Osteocyte (in vitro differentiated cells): ENCODE measurements around the gene KRT7. TPM values are rescaled to one million over a fixed set of nuclear protein-coding genes. Genes with fewer than 3 reads are reported as not detected.

Experiments
- DNase-seq: peaks from one replicate; pipeline ENCODE4 v3.0.0; 2021; ENCODE audit warnings: mixed read lengths; ENCODE audit not compliant: unreplicated experiment; ENCODE audit errors: extremely low spot score
- H3K27ac Mint-ChIP-seq: one replicate; pipeline ENCODE4 v1.8.0; 2021; ENCODE audit warnings: mild to moderate bottlenecking, mixed read lengths; ENCODE audit not compliant: unreplicated experiment
- H3K27me3 Mint-ChIP-seq: one replicate; pipeline ENCODE4 v1.8.0; 2021; ENCODE audit warnings: mixed read lengths; ENCODE audit not compliant: unreplicated experiment
- H3K36me3 Mint-ChIP-seq: one replicate; pipeline ENCODE4 v1.8.0; 2021; ENCODE audit warnings: mixed read lengths; ENCODE audit not compliant: unreplicated experiment
- H3K4me1 Mint-ChIP-seq: one replicate; pipeline ENCODE4 v1.8.0; 2021; ENCODE audit warnings: mixed read lengths; ENCODE audit not compliant: unreplicated experiment
- H3K4me3 Mint-ChIP-seq: one replicate; pipeline ENCODE4 v1.8.0; 2021; ENCODE audit warnings: mild to moderate bottlenecking, moderate library complexity, mixed read lengths; ENCODE audit not compliant: unreplicated experiment
- H3K9me3 Mint-ChIP-seq: one replicate; pipeline ENCODE4 v1.8.0; 2021; ENCODE audit warnings: mixed read lengths; ENCODE audit not compliant: unreplicated experiment
- total RNA-seq: library from RNA; stranded (reverse); gene quantifications from 2 replicates; pipeline ENCODE4 v1.2.1, GENCODE V29; 2021
- TF ChIP-seq, protein P1 (sequence below): fragments of 200-600 bp; sonication (generic); IDR thresholded peaks from 2 replicates; pipeline ENCODE4 v1.5.0; 2021; ENCODE audit warnings: antibody characterized with exemption, mild to moderate bottlenecking, moderate library complexity

KRT7 gene
- total RNA-seq, 1 donor from 2014 or later = 168 TPM

- no peaks in the 10 kb centered on the region for H3K9me3 Mint-ChIP-seq
- no peak overlapping the region for H3K27ac Mint-ChIP-seq
- no peaks in the 10 kb centered on the region for H3K36me3 Mint-ChIP-seq
- H3K4me3 Mint-ChIP-seq = no peak overlapping the region
- TF ChIP-seq, protein P1, sequence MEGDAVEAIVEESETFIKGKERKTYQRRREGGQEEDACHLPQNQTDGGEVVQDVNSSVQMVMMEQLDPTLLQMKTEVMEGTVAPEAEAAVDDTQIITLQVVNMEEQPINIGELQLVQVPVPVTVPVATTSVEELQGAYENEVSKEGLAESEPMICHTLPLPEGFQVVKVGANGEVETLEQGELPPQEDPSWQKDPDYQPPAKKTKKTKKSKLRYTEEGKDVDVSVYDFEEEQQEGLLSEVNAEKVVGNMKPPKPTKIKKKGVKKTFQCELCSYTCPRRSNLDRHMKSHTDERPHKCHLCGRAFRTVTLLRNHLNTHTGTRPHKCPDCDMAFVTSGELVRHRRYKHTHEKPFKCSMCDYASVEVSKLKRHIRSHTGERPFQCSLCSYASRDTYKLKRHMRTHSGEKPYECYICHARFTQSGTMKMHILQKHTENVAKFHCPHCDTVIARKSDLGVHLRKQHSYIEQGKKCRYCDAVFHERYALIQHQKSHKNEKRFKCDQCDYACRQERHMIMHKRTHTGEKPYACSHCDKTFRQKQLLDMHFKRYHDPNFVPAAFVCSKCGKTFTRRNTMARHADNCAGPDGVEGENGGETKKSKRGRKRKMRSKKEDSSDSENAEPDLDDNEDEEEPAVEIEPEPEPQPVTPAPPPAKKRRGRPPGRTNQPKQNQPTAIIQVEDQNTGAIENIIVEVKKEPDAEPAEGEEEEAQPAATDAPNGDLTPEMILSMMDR = no peak
- no peak for DNase-seq
- H3K27me3 Mint-ChIP-seq = no peaks in the 10 kb centered on the region
- peaks cover 21% of the 10 kb centered on the region for H3K4me1 Mint-ChIP-seq
Observed at GRCh38 chr12:52252728-52253343, 19.8 kb downstream of the KRT7 start.

- TF ChIP-seq, protein P1 = no peak
- no peak overlapping the region for H3K4me3 Mint-ChIP-seq
- H3K9me3 Mint-ChIP-seq = no peaks in the 10 kb centered on the region
- no peak for DNase-seq
- H3K27ac Mint-ChIP-seq = no peak overlapping the region
- peaks cover 16% of the 10 kb centered on the region for H3K4me1 Mint-ChIP-seq
- H3K36me3 Mint-ChIP-seq = no peaks in the 10 kb centered on the region
- no peaks in the 10 kb centered on the region for H3K27me3 Mint-ChIP-seq
Observed at GRCh38 chr12:52253391-52254179, 20.5 kb downstream of the KRT7 start.

DNA sequence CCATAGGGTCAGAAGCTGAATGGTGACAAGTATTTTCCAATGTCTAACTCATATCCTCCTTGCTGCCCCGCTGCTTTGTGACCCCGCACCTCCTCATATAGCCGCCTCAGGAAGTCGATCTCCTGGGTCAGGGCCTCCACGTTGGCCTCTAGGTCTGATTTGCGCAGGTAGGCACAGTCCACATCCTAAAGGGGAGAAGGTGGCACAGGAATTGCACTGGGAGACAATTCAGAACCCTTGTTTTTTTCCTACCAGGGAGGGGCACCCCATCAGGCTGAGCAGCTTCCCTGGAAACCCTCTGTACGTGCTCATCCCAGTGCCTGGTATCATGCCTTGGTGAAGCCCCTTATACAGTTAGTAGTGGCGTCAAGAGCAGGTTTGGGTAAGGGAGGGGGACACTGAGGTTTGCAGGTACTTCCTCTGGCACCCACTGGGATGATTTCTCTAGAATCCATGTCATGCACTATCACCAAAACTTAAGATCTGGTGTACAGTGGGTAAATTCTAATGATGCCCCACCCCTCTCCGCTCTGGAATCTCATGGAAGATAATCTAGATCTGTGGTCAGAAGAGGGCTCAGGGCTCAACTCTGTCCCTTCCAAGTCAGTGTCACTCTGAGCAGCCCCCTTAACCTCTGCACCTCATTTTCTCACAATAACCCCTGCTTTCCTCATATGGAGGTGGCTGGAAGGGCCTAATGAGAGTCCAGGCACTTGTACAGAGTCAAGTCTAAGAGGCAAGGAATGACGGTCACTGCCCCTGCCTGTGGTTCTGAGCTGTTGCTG is 21.3 kb downstream of the KRT7 start:
- TF ChIP-seq, protein P1 = no peak
- Mint-ChIP-seq H3K36me3 (no peaks in the 10 kb centered on the region), H3K4me3 (no peak overlapping the region), H3K27me3 (no peaks in the 10 kb centered on the region), H3K9me3 (no peaks in the 10 kb centered on the region), H3K27ac (no peak overlapping the region), H3K4me1 (peaks cover 8% of the 10 kb centered on the region)
- no peak for DNase-seq

DNA sequence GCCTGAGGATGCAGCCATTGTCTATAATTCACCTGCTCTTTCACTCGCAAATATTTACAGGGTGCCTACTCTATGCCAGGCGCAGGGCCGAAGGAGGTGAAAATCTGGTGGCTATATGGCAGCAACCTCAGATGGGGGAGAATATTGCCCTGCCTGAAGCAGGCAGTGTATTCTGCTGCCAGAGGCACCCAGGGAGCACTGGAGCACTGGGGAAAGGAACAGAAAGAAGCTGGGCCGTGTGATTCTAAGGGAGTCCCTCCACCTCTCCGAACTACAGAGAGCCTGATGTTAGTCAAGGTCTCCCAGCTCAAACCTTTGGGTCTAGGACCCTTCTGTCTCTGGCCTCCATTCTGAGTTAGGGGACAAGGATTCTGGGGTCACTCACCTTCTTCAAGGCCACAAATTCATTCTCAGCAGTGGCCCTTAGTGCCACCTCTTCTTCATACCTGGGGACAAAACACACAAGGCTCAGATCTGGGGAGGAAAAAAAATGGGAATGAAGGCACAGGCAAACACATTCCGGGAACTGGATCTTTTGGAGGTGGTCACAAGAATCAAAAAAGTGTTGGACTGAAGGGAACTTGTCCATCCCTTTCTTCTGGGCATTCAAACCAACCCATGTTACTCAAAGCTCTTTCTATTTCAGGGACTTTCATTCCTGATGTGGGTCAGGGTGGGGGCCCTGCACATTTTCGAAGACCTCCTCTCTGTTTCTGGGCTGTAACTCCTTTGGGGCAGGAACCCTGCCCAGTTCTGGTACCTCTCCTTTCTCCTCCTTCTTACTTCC is 22.1 kb downstream of the KRT7 start:
- H3K4me1 Mint-ChIP-seq = peaks cover 10% of the 10 kb centered on the region
- H3K4me3 Mint-ChIP-seq = no peak overlapping the region
- no peaks in the 10 kb centered on the region for H3K27me3 Mint-ChIP-seq
- no peak overlapping the region for H3K27ac Mint-ChIP-seq
- DNase-seq = no peak
- no peaks in the 10 kb centered on the region for H3K36me3 Mint-ChIP-seq
- H3K9me3 Mint-ChIP-seq = no peaks in the 10 kb centered on the region
- TF ChIP-seq, protein P1 = no peak
